HG03457 (cell line): Measurements from ENCODE around the gene TTN.
A peak's percentile ranks its signal among the peaks of the same experiment; 100 is the strongest.

Experiments used
- ATAC-seq: cut with Tn5 transposase; IDR thresholded peaks from one replicate; pipeline ENCODE4 v1.9.1; 2021; ENCODE audit warnings: moderate number of reproducible peaks; ENCODE audit not compliant: unreplicated experiment

The TTN gene

DNA sequence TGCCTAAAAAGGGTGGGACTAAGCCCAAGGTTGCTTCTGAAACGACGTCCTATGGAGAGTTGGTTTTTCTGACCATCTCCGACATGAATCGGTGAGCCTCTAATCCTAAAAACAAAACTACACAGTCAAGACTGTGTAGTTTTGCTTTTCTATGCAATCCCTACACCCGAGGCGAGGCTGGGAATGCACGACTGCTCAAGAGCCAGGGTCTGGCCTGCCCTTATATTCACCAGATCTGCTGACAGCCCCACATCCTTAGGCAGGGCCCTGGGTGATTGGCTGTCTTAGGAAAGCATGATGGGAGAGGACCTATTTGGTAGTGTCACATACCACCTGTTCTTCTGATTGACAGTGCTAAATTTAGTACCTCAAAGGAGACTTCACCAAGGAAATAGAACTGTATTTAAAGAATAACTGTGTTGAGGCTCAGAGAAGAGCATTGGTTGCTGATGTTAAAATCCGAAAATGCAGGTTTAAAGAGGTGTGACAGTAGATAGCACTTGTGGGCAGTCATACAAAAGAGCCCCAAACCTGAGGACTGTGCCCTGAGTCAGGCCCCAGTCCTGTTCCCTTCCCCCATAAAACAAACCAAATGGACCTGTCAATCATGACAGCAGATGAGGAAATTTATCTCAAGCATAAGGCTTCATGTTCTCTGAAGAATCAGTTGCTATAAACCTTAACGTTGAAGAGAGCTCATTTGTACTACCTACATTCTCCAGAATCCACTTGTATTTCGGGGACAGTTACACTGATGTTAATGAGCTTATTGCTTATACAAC lies at the start of gene TTN:
Gene TTN, minus strand, starts transcription at position 197 of the 782 bp plus-strand sequence. CDS start 2,781 bp downstream, outside the sequence.
- no peak for ATAC-seq

DNA sequence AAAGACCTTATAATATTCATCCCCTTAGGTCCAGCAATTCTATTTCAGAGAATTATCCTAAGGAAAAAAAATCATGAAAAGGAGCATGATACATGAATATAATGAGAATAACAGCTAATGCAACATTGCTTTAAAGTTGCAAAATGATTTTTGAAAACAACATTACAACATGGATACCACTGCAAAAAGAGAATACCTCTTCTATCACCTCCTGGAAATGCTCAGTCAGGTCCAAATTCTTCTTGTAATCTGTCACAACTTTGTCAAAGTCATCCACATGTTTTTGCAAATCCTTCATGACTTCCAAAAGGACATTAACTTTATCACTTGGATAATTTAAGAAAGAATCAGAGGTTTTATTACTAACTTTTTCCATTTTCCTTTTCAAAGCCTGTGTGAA lies 47.9 kb upstream of the TTN start:
- no peak for ATAC-seq

DNA sequence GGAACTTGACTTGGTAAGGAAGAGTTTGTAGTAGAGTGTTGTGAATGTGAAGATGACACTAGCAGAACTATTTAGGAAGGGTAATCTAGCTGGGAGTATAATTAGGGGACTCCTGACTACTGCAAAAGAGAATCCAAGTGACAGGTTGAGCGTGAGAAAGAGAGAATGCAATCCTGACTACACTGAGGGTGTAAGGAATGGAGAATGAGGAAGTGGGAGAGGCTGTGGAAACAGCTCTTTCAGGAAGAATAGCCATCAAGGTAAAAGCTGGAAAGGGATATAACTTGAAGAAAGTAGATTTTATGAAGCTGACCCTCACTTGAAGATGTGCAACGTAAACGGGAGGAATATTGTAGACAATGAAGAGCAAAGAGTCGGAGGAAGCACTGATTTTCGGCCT lies 41.1 kb upstream of the TTN start:
- no peak for ATAC-seq

DNA sequence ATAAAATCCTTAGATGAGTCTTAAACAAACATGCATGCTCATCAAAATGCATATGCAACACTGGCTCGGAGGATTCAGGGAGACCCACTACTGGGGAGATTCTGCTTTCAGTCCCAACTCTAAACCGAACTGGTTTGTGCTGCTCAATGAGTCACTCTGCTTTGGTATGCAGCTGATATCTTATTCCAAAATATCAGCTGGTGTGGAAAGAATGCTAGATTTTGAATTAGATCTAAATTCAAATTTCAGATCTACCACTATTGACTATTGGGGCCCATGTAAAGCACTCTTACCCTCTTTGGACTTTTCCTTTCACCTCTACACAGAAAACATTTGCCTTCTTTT lies 39.2 kb upstream of the TTN start:
- no peak for ATAC-seq

DNA sequence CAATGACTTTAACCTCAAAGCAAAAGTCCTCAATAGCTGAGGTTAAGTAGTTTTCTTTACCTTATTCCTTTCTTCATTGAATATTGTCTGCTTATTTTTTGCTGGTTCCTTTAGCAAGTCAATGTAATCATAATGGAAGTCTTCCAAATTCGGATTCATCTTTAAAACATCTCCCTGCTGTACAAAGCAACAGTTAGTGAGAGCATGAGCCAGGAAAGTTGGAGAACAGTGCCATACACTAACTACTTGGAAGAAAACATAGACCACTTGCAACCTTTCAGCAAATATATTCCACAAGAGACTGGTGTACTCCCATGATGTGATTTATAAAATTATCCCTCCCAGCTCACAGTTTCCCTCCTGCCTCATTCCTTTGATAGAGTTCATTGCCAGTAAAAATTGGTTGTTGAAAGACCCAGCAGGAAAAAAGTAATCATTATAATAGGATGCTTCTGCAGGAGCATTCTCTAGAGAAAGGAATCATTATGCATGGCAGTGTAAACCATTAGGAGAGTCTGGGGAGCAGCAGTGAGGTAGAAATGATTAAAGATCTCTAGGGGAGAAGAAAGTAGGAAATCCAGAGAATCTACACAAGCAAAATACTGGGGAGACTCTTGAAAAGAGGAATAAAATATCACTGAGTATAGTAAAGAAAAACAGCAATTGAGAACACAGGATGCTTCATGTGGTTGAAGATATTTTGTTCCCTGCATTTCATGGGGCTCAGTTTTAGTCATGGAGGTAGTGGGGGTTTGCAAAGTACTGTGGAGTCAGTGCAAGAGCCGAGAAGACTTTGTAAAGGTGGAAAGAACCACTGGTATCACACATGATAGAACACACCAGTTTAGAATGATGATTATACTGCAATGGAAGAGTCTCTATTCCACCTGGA lies 38.6 kb upstream of the TTN start:
- ATAC-seq, result no peak

DNA sequence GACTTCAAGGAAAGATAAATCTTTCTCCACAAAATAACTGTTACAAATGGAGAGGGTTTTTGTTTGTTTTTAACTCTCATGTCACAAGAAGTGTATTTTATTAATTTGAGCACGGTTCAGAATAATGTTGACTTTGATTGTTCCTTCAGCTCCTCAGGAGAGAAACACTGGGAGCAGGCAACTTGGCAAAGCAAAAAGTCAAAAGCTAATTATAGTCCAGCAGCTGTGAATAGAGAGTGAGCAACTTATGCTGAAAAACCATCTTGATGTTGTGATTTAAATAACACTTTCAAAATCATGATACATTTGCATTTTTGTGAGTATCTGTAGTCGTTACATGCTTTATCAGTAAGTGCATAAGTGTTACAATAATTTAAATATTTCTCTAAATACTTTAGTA lies 37.5 kb upstream of the TTN start:
- no peak for ATAC-seq

DNA sequence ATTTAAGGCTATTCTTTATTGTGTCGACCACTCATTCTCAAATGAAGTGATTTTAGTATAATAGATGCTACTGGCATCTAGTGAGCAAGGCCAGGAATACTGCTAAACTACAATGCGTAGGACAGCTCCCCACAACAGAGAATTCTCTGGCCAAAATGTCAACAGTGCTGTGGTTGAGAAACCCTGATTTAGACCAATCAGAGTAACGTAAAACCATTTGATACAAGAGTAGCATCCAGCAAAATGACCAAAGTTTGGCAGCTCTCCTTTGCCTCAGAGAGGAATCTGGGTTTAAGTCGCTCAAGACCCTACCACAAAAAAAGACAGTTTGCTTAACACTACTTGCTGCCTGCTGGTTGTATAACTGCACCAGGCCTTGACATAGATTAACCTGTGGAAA lies 37.0 kb upstream of the TTN start:
- no peak for ATAC-seq

DNA sequence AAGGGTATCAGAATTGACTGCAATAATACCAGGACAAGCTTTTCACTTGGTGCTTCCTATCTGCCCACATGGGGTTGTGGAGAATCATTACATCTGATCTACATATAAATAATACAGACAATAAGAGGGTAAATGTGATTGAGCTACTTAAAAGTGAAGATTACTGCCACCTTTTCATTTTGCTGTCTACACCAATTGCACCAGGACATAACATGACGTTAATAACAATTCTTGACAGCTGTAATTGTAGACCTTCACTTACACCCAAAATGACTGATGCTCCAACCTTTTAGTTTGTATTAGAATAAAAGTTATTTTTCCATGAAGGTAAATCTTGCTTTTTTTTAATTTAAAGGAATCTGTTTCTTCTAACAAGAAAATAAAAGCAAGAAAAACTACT lies 36.5 kb upstream of the TTN start:
- no peak for ATAC-seq

DNA sequence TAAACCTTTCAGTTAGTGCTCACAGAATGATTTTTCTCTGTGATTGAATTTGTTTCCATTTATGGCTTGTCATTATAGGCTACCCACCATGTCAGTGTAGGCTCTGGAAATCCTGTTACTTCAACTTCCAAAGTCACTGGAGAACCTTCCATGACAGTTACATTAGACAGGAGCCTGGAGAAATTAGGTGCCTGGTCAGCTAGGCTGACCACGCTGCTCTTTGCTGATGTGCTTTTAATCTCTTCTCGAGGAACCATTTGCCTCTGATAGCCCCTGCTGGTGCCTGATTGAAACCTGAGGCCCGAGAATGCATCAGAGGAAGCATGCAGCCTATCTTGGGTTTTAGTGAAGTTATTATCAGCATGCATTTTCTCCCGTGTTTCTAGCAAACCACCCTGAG lies 29.6 kb upstream of the TTN start:
- ATAC-seq, result no peak

DNA sequence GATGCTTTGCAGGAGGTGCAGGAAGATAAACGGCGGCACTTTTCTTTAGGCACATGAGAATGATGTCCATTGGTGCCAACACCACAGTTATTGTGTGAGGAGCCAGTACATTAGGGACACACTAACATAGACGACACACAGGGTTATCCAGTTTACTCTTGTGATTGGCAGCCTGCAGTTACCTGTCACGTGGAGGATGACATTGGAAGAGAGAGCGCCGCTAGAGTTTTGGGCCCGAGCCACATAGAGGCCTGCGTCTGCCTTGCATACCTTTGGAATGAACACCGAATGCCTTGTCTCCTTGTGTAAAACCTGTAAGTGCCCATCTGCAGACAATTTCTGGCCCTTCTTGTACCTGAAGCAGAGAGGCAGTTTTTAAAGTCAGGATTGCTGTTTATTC lies 26.9 kb upstream of the TTN start:
- no peak for ATAC-seq

DNA sequence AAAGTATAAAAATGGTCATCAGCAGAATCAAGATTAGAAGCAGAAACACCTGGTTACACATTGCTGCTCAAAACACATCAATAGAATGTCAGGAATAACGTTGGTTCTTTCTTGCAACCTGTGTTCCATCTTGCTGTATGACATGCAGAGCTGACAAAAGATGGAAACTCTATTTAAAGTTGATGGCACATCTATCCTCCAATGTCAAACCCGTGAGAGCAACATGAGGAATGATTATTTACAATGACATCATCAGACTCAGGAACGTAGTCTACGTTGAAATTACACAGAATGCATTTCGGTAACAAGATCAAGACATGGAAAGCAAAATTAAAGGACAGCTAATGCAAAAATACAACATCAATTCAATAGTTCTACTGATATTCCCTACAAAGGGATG lies 26.2 kb upstream of the TTN start:
- no peak for ATAC-seq

DNA sequence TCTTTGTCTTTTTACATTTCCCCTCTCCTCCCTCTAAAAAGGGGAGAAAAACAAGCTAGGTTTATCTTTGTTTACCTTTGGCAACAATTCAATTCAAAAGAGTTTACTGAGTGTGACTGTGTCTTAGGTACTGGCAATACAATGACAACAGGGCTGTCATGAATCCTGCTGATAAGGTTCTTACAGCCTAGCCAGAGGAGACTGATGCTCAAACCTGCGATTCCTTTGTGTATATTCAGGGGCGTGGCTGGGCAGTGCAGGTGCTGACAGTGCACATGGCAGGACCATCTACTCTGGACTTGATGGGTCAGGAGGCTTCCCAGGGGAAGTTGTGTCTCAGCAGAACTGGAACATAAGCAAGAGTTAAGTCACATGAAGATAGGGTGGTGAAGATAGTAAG lies 23.2 kb upstream of the TTN start:
- ATAC-seq, result no peak

DNA sequence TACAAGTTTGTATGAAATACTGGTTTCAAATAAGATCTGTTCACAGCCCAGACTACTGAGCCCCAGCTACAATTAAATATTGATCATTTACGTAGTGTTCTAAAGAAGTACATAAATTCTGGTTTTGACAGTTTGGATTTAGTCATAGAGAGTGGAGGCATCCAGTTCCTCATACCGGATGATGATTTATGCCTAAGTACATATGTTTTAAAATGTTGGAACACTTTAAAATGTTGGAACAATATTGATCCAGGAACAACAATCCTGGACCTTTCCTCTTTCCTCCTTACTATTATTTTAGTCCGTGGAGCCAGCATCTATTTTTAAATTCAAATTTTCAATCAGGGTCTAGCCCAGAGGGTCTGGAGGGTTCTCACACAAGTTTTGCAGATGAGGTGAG lies 22.8 kb upstream of the TTN start:
- ATAC-seq, result no peak

DNA sequence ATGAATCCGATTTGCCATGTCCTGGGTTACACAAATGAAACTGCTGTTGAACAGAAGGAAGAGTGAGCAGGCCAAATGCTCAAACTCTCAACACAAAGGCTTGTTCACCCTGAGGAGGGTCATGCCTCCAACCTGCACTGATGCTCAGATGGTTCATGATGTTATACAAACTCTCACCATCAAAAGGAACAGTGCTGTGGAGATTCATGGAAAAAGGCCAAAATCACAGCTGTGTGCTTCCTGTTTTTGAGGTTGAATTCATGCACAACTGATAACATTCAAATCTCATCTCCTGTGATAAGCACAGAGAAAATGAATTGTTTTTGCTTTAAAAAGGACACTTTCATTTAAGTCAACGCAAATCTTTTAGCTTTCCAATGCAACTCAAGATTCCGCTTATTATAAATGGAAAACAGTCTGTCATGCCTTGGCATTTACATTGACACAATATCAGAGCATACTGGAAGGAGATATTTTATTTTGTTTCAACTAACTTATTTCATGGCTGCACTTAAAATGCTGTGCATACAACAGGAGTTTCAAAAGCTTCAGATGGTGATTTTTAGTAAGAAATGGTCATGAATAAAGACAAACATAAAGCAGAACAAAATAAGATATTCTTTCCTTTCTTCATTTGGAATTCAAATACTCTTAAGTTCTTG lies 22.2 kb upstream of the TTN start:
- ATAC-seq, result no peak

DNA sequence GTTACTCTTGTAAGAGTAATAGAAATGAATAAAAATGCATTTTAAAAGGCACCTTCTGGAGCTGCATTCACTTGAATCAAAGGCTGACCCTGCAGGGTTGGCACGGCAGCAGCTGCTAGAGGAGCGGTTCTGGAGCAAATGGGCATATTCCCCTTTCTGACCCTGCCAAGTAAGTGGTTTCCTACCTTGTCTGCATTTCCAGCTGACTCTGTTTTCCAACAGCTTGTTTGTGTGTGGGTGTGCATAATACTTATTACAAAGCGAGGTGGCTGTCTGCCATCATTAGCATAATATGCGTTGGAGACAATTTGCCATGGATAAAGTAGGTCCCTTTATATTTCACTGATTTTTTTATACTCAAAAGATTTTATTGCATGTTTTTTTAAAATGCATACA lies 21.3 kb upstream of the TTN start:
- no peak for ATAC-seq

DNA sequence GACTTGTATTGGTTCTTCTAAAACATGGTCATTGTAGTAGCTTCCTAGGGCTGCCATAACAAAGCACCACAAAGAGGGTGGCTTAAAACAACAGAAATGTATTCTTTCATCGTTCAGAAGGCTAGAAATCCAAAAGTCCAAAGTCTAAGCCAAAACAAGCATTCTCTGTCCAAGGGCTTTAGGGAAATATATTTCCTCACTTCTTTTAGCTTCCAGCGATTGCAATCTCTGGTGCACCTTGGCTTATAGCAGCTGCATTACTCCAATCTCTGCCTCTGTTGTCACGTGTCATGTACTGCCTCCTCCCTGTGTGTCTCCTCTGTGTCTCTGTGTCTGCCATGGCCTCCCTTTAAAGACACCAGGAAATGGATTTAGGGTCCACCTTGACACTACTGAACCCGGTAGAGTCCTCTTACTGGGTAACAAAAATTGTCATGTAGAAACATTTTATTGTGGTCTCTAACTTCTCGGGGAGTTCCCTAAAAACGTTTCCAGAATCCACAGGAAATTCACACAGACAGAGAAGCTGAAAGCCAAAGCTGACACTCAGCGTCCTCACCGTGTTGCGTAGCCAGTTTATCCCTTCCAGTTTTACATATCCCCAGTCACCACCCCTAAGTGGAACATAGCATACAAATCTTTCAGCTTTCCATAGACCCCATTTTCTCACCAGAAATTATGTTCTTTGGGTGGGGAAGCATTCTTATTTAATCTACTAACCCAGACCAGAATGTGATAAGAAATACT lies 20.7 kb upstream of the TTN start:
- no peak for ATAC-seq

DNA sequence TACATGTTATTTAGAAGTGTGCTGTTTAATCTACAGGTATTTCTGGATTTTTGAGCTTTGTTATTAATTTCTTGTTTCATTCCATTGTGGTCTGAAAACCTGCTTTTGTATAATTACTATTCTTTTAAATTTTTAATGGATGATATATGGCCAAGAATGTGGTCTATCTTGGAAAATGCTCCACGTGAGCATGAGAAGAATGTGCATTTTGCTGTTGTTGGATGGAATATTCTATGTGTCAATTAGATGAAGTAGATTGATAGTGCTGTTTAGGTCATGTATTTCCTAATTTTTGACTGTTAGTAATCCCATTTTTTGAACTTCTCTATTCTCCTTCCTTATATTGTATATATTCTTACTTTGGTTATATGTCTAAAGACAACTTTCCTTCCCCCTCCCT lies 19.9 kb upstream of the TTN start:
- ATAC-seq, result no peak

DNA sequence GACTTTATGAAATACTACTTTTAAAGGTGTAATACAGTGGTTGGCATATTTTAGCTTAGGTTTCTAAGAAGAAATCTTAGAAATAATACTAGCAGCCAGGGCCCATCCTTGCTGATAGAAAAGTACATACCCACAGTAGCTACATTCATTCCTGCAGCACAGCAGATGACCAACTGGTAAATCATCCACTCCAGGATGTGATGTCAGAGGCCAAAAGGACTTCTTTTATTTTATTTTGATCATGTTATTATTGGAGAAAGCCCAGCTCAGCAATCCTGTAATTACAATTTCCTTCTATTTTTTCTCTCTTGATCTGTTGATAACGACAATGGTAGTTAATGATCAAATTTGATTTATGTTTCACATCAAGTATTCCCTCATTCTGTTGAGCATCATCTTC lies 18.0 kb upstream of the TTN start:
- ATAC-seq, result no peak

DNA sequence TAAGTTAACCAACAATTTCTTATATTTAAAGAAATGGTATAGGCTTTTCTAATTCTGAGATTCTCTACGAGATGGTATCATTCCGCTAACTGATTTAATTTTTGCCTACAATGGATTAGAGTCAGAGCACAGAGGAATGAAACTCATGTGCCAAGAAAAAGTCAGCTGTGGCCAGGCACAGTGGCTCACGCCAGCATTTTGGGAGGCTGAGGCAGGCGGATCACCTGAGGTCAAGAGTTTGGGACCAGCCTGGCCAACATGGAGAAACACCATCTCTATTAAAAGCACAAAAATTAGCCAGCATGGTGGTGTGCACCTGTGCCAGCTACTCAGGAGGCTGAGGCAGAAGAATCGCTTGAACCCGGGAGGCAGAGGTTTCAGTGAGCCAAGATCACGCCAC lies 17.0 kb upstream of the TTN start:
- ATAC-seq, result no peak

DNA sequence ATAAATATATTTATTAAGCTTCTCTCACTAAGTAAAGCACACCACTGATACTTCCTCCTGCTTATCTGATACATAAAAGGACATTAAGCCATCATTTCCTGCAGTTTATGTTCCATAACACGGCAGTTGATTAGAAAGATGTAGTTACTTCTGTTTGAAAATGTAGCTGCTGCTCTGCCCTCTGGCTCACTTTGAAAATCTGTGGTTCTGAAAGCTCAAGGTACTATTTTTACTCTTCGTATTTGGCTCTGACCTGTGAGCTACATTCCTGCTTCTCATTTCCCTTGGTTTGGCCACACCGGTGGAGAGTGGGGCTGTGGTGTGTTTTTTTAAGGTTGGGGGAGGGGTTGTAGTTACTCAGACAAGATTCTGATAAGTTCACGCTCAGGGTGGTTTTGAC lies 12.8 kb upstream of the TTN start:
- peak; percentile 93 for ATAC-seq
